Adrenal gland (tissue), 5 donors: ENCODE data around the gene PRDM15.

ENCODE experiments used
- CTCF ChIP-seq, 6 experiments: fragments of 450-650 bp in 4 of 6; fragments of 200-600 bp in 2 of 6; sonication (generic) in 1 of 6; IDR thresholded peaks; 1 replicate in 5 of 6; 2 replicates in 1 of 6; pipeline versions ENCODE4 v1.5.1 to v1.8.0; 2016 to 2021; ENCODE audit warnings: antibody characterized with exemption in 6 of 6, mild to moderate bottlenecking in 2 of 6, moderate library complexity in 1 of 6
- POLR2A ChIP-seq, 2 donors: fragments of 450-650 bp; IDR thresholded peaks; one replicate each; pipeline ENCODE4 v1.6.1; 2017; ENCODE audit warnings: antibody characterized with exemption in 2 of 2, mild to moderate bottlenecking in 2 of 2, moderate library complexity in 1 of 2
- donor health status: DM: no; HTN: no; CAD: no.

GRCh38 chr21:41752231-41752681 is 126.9 kb downstream of the PRDM15 start:
- no peak for TF ChIP-seq CTCF (IDR thresholded peaks at IDR 0.05)
- no peak for TF ChIP-seq POLR2A (IDR thresholded peaks at IDR 0.05)
